ENCODE results near the gene TCF7. TPM values are rescaled to one million over a fixed set of nuclear protein-coding genes. Genes with fewer than 3 reads are reported as not detected.
A peak's percentile ranks its signal among the peaks of the same experiment; 100 is the strongest.
"Not testable (repeated sequence)": the region's sequence is repeated elsewhere in the genome, so short reads cannot be mapped to it uniquely, and the experiment has no call there.

TCF7 gene
- total RNA-seq, 2 experiments from 2014 or later: 93.4 to 97.8 TPM

DNA sequence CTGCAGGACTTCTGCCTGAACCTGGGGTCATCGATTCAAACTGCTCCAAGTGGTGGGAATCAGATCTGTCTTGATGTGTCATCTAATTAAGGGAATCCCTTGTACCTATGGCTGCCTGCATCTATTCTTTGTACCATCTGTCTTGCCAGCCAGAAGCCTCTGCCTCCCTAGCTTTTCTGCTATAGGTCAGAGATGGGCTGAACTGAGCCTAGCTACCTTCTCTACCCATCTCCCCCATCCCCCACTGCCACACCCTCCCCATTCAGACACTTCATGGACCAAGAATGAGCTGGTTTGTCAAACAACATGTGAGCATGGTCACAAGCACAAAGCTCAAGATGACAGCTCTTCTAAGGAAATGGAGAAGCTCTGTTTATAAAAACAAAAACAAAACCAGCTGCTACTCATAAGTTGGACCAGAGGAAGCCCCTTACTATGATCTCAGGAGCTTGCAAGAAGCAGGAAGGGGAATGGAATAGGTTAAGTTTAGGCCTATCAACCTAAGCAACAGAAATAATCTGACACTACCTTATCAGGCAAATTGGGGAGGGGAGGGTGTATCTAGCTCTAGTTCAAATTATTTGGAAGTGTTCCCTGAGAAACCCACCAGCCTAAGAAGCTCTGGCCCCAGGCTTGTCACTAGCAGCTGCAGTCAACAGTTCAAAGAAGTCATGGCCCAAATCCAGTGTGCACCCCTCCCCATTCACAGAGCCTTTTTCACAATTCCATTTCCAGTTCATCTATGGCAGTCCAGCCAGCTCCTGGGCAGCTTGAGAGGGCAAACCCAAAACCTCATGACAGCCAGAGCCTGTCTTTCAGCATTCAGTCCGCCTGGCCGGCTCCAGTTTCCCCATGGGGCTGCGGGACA is 32.4 kb downstream of the TCF7 start:
- Mint-ChIP-seq H3K27ac (no peak overlapping the region), H3K9me3 (ENCODE audit: insufficient read depth) (no peaks in the 10 kb centered on the region), H3K27me3 (ENCODE audit: low read depth) (no peaks in the 10 kb centered on the region), H3K36me3 (ENCODE audit: low read depth) (peaks cover 61% of the 10 kb centered on the region), H3K4me3 (no peak overlapping the region), H3K4me1 (ENCODE audit: low read depth) (peaks cover 37% of the 10 kb centered on the region)
- ATAC-seq: no peak
- DNase-seq: no peak
- CTCF ChIA-PET: interaction anchor here (0.7 to 26.6 kb wide), 13 partner anchors 9 to 167 kb away, joined by 3 to 618 read pairs (median 3); partner anchors contain the start of gene SKP1
- POLR2A ChIA-PET: interaction anchor here (0.6 to 1.9 kb wide), 7 partner anchors 14 to 178 kb away, joined by 3 to 6 read pairs (median 4); no protein-coding TSS in a partner anchor

- DNase-seq (no peak), ATAC-seq (no peak)
- Mint-ChIP-seq H3K4me3 (no peak overlapping the region), H3K9me3 (ENCODE audit: insufficient read depth) (no peaks in the 10 kb centered on the region), H3K36me3 (ENCODE audit: low read depth) (peaks cover 56% of the 10 kb centered on the region), H3K27me3 (ENCODE audit: low read depth) (no peaks in the 10 kb centered on the region), H3K4me1 (ENCODE audit: low read depth) (peaks cover 39% of the 10 kb centered on the region), H3K27ac (peak overlapping the region; percentile 40)
- POLR2A ChIA-PET: interaction anchor here (1.0 to 1.6 kb wide), 3 partner anchors 13 to 95 kb away, joined by 3 to 5 read pairs (median 3); no protein-coding TSS in a partner anchor
- CTCF ChIA-PET: interaction anchor here (1.2 to 26.6 kb wide), 4 partner anchors 11 to 121 kb away, joined by 4 to 618 read pairs (median 13); no protein-coding TSS in a partner anchor
Measured at GRCh38 chr5:134148316-134148715, 33.8 kb downstream of the TCF7 start.

DNA sequence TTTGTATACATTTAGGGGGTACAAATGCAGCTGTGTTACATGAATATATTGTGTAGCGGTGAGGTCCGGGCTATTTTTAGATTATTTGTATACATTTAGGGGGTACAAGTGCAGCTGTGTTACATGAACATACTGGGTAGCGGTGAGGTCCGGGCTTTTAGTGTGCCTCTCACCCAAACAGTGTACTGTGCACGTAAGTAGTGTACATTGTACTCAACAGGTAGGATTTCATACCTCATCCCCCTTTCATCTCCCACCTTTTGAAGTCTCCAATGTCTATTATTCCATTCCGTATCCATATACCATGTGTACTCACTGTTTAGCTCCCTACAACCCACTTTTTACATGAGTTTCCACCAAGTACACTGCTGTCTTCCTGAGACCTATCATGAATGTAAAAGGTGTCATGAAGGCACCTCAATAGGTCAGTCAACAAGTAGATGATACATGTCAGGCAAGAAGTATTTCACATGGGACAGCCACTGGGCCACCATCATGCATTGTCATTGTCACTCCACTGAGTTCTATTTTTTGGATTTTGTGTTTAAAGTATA is 34.6 kb downstream of the TCF7 start:
- Mint-ChIP-seq H3K27ac (no peak overlapping the region), H3K36me3 (ENCODE audit: low read depth) (peaks cover 63% of the 10 kb centered on the region), H3K4me3 (no peak overlapping the region), H3K4me1 (ENCODE audit: low read depth) (peaks cover 43% of the 10 kb centered on the region), H3K27me3 (ENCODE audit: low read depth) (no peaks in the 10 kb centered on the region), H3K9me3 (ENCODE audit: insufficient read depth) (no peaks in the 10 kb centered on the region)
- ATAC-seq (no peak), DNase-seq (peak; percentile 14)
- ChIA-PET POLR2A (interaction anchor here (0.6 to 2.7 kb wide), 7 partner anchors 12 to 107 kb away, joined by 3 to 23 read pairs (median 3); partner anchors contain the start of gene SKP1), CTCF (interaction anchor here (1.8 to 26.6 kb wide), 3 partner anchors 8 to 106 kb away, joined by 5 to 618 read pairs (median 24); no protein-coding TSS in a partner anchor)

- CTCF ChIA-PET: interaction anchor here (1.2 to 26.6 kb wide), 10 partner anchors 9 to 125 kb away, joined by 3 to 618 read pairs (median 6); no protein-coding TSS in a partner anchor
- Mint-ChIP-seq H3K27ac (peak overlapping the region; percentile 79), H3K27me3 (ENCODE audit: low read depth) (no peaks in the 10 kb centered on the region), H3K36me3 (ENCODE audit: low read depth) (peaks cover 63% of the 10 kb centered on the region), H3K9me3 (ENCODE audit: insufficient read depth) (no peaks in the 10 kb centered on the region), H3K4me3 (no peak overlapping the region), H3K4me1 (ENCODE audit: low read depth) (peaks cover 42% of the 10 kb centered on the region)
- POLR2A ChIA-PET: interaction anchor here (0.6 to 2.7 kb wide), 9 partner anchors 12 to 140 kb away, joined by 3 to 23 read pairs (median 3); partner anchors contain the start of gene SKP1
- peak; percentile 19 for DNase-seq
- ATAC-seq: no peak
Measured at GRCh38 chr5:134149571-134150303, 35.3 kb downstream of the TCF7 start.

GRCh38 chr5:134151723-134152122 is 37.2 kb downstream of the TCF7 start:
- no peak for ATAC-seq
- peaks cover 28% of the 10 kb centered on the region for H3K4me1 Mint-ChIP-seq (ENCODE audit: low read depth)
- peak; percentile 15 for DNase-seq
- ChIA-PET CTCF (interaction anchor here (1.4 to 26.6 kb wide), 6 partner anchors 11 to 108 kb away, joined by 3 to 618 read pairs (median 17); no protein-coding TSS in a partner anchor), POLR2A (interaction anchor here (1.0 to 2.7 kb wide), 7 partner anchors 17 to 146 kb away, joined by 3 to 23 read pairs (median 5); partner anchors contain the start of genes SKP1 and VDAC1)
- no peak overlapping the region for H3K4me3 Mint-ChIP-seq
- no peaks in the 10 kb centered on the region for H3K9me3 Mint-ChIP-seq (ENCODE audit: insufficient read depth)
- H3K27ac Mint-ChIP-seq: no peak overlapping the region
- no peaks in the 10 kb centered on the region for H3K27me3 Mint-ChIP-seq (ENCODE audit: low read depth)
- peaks cover 54% of the 10 kb centered on the region for H3K36me3 Mint-ChIP-seq (ENCODE audit: low read depth)

- POLR2A ChIA-PET: interaction anchor here (0.5 to 2.7 kb wide), 5 partner anchors 8 to 164 kb away, joined by 3 to 25 read pairs (median 3); partner anchors contain the start of gene SKP1
- DNase-seq: peak; percentile 9
- ATAC-seq; H3K4me3 Mint-ChIP-seq; H3K27ac Mint-ChIP-seq; H3K27me3 Mint-ChIP-seq (ENCODE audit: low read depth); H3K9me3 Mint-ChIP-seq (ENCODE audit: insufficient read depth): not testable (repeated sequence)
- CTCF ChIA-PET: interaction anchor here (1.2 to 26.6 kb wide), 6 partner anchors 9 to 126 kb away, joined by 3 to 618 read pairs (median 15); no protein-coding TSS in a partner anchor
- H3K4me1 Mint-ChIP-seq (ENCODE audit: low read depth): peaks cover 28% of the 10 kb centered on the region
- peaks cover 50% of the 10 kb centered on the region for H3K36me3 Mint-ChIP-seq (ENCODE audit: low read depth)
Measured at GRCh38 chr5:134152173-134152832, 37.8 kb downstream of the TCF7 start.

- DNase-seq: peak; percentile 16
- Mint-ChIP-seq H3K27ac (no peak overlapping the region), H3K27me3 (ENCODE audit: low read depth) (no peaks in the 10 kb centered on the region), H3K4me3 (no peak overlapping the region), H3K9me3 (ENCODE audit: insufficient read depth) (no peaks in the 10 kb centered on the region), H3K4me1 (ENCODE audit: low read depth) (peaks cover 28% of the 10 kb centered on the region), H3K36me3 (ENCODE audit: low read depth) (peaks cover 54% of the 10 kb centered on the region)
- ChIA-PET CTCF (interaction anchor here (0.7 to 26.6 kb wide), 11 partner anchors 8 to 135 kb away, joined by 3 to 618 read pairs (median 4); no protein-coding TSS in a partner anchor), POLR2A (interaction anchor here (0.6 to 2.7 kb wide), 6 partner anchors 9 to 372 kb away, joined by 3 to 25 read pairs (median 3); partner anchors contain the start of genes PPP2CA and SKP1)
- ATAC-seq: no peak
Measured at GRCh38 chr5:134153241-134153640, 38.8 kb downstream of the TCF7 start.

GRCh38 chr5:134153657-134154056 is 39.2 kb downstream of the TCF7 start:
- H3K27ac Mint-ChIP-seq: no peak overlapping the region
- H3K4me1 Mint-ChIP-seq (ENCODE audit: low read depth): peaks cover 28% of the 10 kb centered on the region
- H3K9me3 Mint-ChIP-seq (ENCODE audit: insufficient read depth): no peaks in the 10 kb centered on the region
- CTCF ChIA-PET: interaction anchor here (0.7 to 26.6 kb wide), 10 partner anchors 11 to 135 kb away, joined by 3 to 618 read pairs (median 6); no protein-coding TSS in a partner anchor
- no peak for ATAC-seq
- H3K4me3 Mint-ChIP-seq: no peak overlapping the region
- POLR2A ChIA-PET: interaction anchor here (0.6 to 2.7 kb wide), 5 partner anchors 9 to 371 kb away, joined by 3 to 25 read pairs (median 3); partner anchors contain the start of genes PPP2CA and SKP1
- no peaks in the 10 kb centered on the region for H3K27me3 Mint-ChIP-seq (ENCODE audit: low read depth)
- no peak for DNase-seq
- peaks cover 57% of the 10 kb centered on the region for H3K36me3 Mint-ChIP-seq (ENCODE audit: low read depth)

GRCh38 chr5:134161513-134162395 is 47.3 kb downstream of the TCF7 start:
- DNase-seq (no peak), ATAC-seq (no peak)
- POLR2A ChIA-PET: interaction anchor here (0.8 to 2.7 kb wide), 5 partner anchors 11 to 15 kb away, joined by 3 to 10 read pairs (median 4); partner anchors contain the start of gene SKP1
- Mint-ChIP-seq H3K4me1 (ENCODE audit: low read depth) (peaks cover 5% of the 10 kb centered on the region), H3K4me3 (no peak overlapping the region), H3K27ac (no peak overlapping the region), H3K9me3 (ENCODE audit: insufficient read depth) (no peaks in the 10 kb centered on the region), H3K27me3 (ENCODE audit: low read depth) (no peaks in the 10 kb centered on the region), H3K36me3 (ENCODE audit: low read depth) (peaks cover 68% of the 10 kb centered on the region)
- CTCF ChIA-PET: interaction anchor here (0.8 to 2.6 kb wide), 9 partner anchors 9 to 122 kb away, joined by 3 to 17 read pairs (median 4); no protein-coding TSS in a partner anchor

All from activated CD8-positive, alpha-beta T cell treated with anti-CD3 and anti-CD28 coated beads, Interleukin-2, amount 10 ng/mL, durations not matched to agents 7 days and 5 days (primary cell).